SKM-1 treated with dmso at 0.1 percent for 144 hours (cell line): ENCODE data around the gene IDI2.
A peak's percentile ranks its signal among the peaks of the same experiment; 100 is the strongest.

ENCODE experiments used
- DNase-seq: peaks from one replicate; lab custom pipeline; 2025; ENCODE audit not compliant: unreplicated experiment; lab: John Stamatoyannopoulos, UW

IDI2 gene

GRCh38 chr10:983971-984655, 41.5 kb downstream of the IDI2 start:
- DNase-seq = no peak

GRCh38 chr10:983401-983800, 42.3 kb downstream of the IDI2 start:
- DNase-seq = no peak

GRCh38 chr10:980468-981093, 45.1 kb downstream of the IDI2 start:
- no peak for DNase-seq

- no peak for DNase-seq
These were observed 46.7 kb downstream of the IDI2 start for GRCh38 chr10:978826-979421.

GRCh38 chr10:976316-976715, 49.3 kb downstream of the IDI2 start:
- no peak for DNase-seq

GRCh38 chr10:974785-975074, 50.9 kb downstream of the IDI2 start:
- no peak for DNase-seq

GRCh38 chr10:974038-974784, 51.4 kb downstream of the IDI2 start:
- DNase-seq = no peak

- DNase-seq = no peak
These were observed 52.9 kb downstream of the IDI2 start for GRCh38 chr10:972763-973162.

GRCh38 chr10:971613-972012, 54.0 kb downstream of the IDI2 start:
- no peak for DNase-seq

- DNase-seq = peak; percentile 27
These were observed 54.5 kb downstream of the IDI2 start for GRCh38 chr10:971150-971542.

- DNase-seq = no peak
These were observed 55.1 kb downstream of the IDI2 start for GRCh38 chr10:970311-971149.

- DNase-seq = no peak
These were observed 56.0 kb downstream of the IDI2 start for GRCh38 chr10:969473-970150.
